ENCODE results near the gene CREM. TPM values are rescaled to one million over a fixed set of nuclear protein-coding genes. Genes with fewer than 3 reads are reported as not detected.
A peak's percentile ranks its signal among the peaks of the same experiment; 100 is the strongest.

The CREM gene
- total RNA-seq, 1 donor from 2014 or later = 31.4 TPM

DNA sequence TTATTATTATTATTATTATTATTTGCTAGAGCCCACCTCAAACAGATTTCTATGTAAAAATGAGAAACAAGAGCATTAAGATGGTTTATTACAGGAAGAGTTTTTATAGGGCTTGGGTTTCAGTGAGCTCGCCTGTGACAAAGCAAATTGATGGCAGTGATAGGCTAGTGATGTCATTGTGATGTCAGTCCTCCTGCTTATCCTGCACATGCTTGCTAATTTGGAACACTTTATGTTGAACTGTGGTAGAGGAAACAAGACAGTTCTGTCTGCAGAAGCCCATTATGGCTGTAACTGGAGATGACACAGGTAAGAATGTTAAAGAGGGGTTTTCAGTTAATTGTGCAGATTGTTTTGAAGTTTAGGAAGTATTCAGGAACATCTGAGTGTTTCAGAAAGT lies 68.3 kb downstream of the CREM start:
- Mint-ChIP-seq H3K27ac (ENCODE audit: unreplicated experiment) (peak overlapping the region; percentile 99), H3K27me3 (ENCODE audit: unreplicated experiment) (no peaks in the 10 kb centered on the region), H3K4me1 (ENCODE audit: unreplicated experiment) (peaks cover 24% of the 10 kb centered on the region), H3K36me3 (ENCODE audit: unreplicated experiment) (no peaks in the 10 kb centered on the region), H3K9me3 (ENCODE audit: unreplicated experiment) (no peaks in the 10 kb centered on the region), H3K4me3 (ENCODE audit: unreplicated experiment) (peak overlapping the region; percentile 80)
- TF ChIP-seq, protein P1, sequence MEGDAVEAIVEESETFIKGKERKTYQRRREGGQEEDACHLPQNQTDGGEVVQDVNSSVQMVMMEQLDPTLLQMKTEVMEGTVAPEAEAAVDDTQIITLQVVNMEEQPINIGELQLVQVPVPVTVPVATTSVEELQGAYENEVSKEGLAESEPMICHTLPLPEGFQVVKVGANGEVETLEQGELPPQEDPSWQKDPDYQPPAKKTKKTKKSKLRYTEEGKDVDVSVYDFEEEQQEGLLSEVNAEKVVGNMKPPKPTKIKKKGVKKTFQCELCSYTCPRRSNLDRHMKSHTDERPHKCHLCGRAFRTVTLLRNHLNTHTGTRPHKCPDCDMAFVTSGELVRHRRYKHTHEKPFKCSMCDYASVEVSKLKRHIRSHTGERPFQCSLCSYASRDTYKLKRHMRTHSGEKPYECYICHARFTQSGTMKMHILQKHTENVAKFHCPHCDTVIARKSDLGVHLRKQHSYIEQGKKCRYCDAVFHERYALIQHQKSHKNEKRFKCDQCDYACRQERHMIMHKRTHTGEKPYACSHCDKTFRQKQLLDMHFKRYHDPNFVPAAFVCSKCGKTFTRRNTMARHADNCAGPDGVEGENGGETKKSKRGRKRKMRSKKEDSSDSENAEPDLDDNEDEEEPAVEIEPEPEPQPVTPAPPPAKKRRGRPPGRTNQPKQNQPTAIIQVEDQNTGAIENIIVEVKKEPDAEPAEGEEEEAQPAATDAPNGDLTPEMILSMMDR (IDR thresholded peaks at IDR 0.05) = no peak
- no peak for DNase-seq (ENCODE audit: extremely low spot score, unreplicated experiment)

DNA sequence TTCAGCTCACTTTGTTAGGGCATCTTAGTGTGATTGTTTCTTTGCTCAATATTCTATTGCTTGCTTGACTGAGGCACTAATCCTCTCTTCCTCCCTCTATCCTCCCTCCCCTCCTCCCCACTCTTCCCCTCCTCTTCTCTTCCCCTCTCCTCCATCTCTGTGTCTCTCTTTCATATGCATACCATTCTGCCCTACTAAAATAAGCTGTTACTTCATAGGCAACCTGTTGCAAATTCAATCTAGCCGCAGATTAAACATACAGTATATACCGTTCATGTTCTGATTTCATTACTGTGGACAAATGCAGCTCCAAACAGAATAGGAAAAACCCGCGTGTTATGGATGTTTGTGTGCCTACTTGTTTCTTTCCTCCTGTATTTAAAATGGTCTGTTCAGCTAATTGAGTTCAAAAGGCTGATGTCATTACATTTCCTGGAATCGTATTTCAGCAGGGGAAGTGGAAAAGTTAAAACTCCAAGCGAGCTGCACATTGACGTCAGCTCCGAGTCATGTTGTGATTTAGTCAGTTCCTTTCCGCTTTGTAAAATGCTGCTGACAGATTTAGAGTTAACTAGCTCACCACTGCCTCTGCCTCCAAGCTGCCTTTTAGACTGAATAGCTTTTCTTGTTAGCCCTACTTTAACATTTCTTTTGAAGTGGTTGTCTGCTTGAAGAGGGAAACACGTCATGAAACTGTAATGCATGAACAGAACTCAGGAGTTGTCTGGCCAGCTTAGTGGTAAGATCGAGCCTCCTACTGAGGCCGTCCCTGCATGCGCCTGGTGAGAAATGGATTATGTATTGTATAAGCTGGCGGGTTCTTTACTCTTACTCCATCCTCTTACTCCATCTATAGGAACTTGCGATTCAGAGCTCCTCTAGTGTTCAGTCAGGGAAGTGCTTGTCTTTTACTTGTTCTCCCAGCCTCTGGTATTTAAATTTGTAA lies 69.0 kb downstream of the CREM start:
- Mint-ChIP-seq H3K4me1 (ENCODE audit: unreplicated experiment) (peaks cover 24% of the 10 kb centered on the region), H3K27me3 (ENCODE audit: unreplicated experiment) (no peaks in the 10 kb centered on the region), H3K9me3 (ENCODE audit: unreplicated experiment) (no peaks in the 10 kb centered on the region), H3K27ac (ENCODE audit: unreplicated experiment) (peak overlapping the region; percentile 99), H3K36me3 (ENCODE audit: unreplicated experiment) (no peaks in the 10 kb centered on the region), H3K4me3 (ENCODE audit: unreplicated experiment) (peak overlapping the region; percentile 80)
- TF ChIP-seq, protein P1 (IDR thresholded peaks at IDR 0.05) = peak; percentile 81
- DNase-seq (ENCODE audit: extremely low spot score, unreplicated experiment) = no peak

DNA sequence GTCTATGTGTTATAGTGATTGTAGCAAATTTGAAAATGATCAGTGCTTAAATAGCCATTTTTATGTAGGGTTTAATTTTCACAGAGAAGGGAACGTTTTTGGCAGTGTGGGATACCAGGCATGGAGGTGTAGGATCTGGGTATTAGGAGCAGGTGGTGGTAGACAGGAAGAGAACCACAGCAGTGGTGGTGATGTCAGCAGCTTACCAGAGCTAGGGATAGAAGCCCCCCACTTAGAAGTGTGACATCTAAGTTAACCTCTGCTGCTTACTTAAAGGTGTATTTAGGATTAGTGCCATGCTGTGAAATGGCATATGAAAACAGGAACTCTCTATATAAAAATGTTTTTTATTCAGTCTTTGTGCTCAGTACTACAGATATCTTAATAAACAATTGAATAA lies 73.8 kb downstream of the CREM start:
- Mint-ChIP-seq H3K4me3 (ENCODE audit: unreplicated experiment) (no peak overlapping the region), H3K9me3 (ENCODE audit: unreplicated experiment) (no peaks in the 10 kb centered on the region), H3K27me3 (ENCODE audit: unreplicated experiment) (no peaks in the 10 kb centered on the region), H3K36me3 (ENCODE audit: unreplicated experiment) (no peaks in the 10 kb centered on the region), H3K4me1 (ENCODE audit: unreplicated experiment) (peaks cover 10% of the 10 kb centered on the region), H3K27ac (ENCODE audit: unreplicated experiment) (no peak overlapping the region)
- no peak for DNase-seq (ENCODE audit: extremely low spot score, unreplicated experiment)
- TF ChIP-seq, protein P1 (IDR thresholded peaks at IDR 0.05) = no peak

DNA sequence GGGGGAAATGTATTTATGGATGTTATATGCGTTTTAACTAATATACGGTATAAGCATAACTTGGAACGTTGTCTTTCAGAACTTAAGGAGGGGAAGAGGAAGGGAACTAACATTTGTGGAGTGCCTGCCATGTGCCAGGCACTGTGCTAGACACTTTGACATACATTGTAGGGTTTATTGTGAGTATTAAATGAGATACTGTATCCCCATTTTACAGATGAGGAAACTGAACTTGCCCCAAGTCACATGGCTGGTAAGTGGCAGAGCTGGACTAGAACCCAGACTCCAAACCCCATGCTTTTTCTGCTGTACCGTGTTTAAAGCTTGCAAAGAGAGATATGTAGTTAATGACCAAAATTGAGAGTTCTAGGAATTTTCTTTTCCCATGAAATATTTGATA lies 74.6 kb downstream of the CREM start:
- DNase-seq (ENCODE audit: extremely low spot score, unreplicated experiment) = no peak
- H3K27ac Mint-ChIP-seq (ENCODE audit: unreplicated experiment) = no peak overlapping the region
- no peaks in the 10 kb centered on the region for H3K36me3 Mint-ChIP-seq (ENCODE audit: unreplicated experiment)
- H3K9me3 Mint-ChIP-seq (ENCODE audit: unreplicated experiment) = no peaks in the 10 kb centered on the region
- H3K4me3 Mint-ChIP-seq (ENCODE audit: unreplicated experiment) = no peak overlapping the region
- H3K27me3 Mint-ChIP-seq (ENCODE audit: unreplicated experiment) = no peaks in the 10 kb centered on the region
- TF ChIP-seq, protein P1 (IDR thresholded peaks at IDR 0.05) = no peak
- peaks cover 3% of the 10 kb centered on the region for H3K4me1 Mint-ChIP-seq (ENCODE audit: unreplicated experiment)

DNA sequence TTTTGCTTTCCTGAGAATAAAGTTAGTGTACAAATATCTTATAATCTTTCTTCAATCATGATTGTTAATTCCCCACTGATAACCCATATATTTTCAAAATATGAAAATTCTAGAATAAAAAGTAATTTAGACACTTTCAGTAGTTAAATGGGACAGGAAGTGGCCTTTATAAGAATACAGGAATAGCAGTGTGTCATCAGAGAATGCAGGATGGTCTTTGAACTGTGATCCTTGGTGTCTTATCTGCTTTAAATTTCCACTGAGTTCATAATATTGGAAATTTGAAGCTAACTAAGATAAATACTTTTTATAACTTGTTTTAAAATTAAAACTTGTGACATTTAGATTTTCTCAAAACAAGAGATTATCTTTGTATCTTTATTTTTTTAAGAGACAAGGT lies 75.4 kb downstream of the CREM start:
- H3K27me3 Mint-ChIP-seq (ENCODE audit: unreplicated experiment) = no peaks in the 10 kb centered on the region
- peaks cover 3% of the 10 kb centered on the region for H3K36me3 Mint-ChIP-seq (ENCODE audit: unreplicated experiment)
- no peaks in the 10 kb centered on the region for H3K4me1 Mint-ChIP-seq (ENCODE audit: unreplicated experiment)
- no peak for DNase-seq (ENCODE audit: extremely low spot score, unreplicated experiment)
- no peak overlapping the region for H3K27ac Mint-ChIP-seq (ENCODE audit: unreplicated experiment)
- H3K9me3 Mint-ChIP-seq (ENCODE audit: unreplicated experiment) = no peaks in the 10 kb centered on the region
- H3K4me3 Mint-ChIP-seq (ENCODE audit: unreplicated experiment) = no peak overlapping the region
- TF ChIP-seq, protein P1 (IDR thresholded peaks at IDR 0.05) = no peak

All from osteocyte (in vitro differentiated cells).